ENCODE measurements around the gene SPARCL1.

DNA sequence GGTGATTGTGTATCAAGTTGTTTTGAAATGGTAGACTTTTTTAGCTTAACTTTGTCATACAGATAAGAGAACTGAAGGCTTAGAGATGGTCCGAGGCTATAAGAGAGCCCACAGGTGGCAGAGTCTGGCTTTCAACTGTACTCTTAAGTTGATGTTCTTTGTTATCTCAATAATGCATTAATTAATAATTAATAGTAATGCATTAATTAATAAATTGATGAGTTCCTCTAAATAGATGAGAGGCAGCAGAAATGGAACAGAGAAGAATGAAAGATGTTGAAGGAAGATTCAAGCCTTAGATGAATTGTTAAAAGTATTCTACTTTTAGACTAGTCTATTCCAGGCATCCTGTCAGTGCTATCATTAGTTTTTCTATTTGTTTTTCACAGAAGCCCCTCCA lies 84.4 kb downstream of the SPARCL1 start:
- no peak for TF ChIP-seq CTCF (IDR thresholded peaks at IDR 0.05)
- no peak for TF ChIP-seq EZH2 (IDR thresholded peaks at IDR 0.05; ENCODE audit: borderline replicate concordance, insufficient read depth, low read depth, low read length, poor library complexity, severe bottlenecking)

Data from B cell (primary cell).